Activated CD4-positive, alpha-beta T cell treated with anti-CD3 and anti-CD28 coated beads, Interleukin-2, amount 50 U/mL, for 24 hours (primary cell): Measurements from ENCODE around the gene TFE3.

ENCODE experiments used
- DNase-seq, 2 donors: peaks; one replicate each; pipeline ENCODE4 v3.0.0-alpha.2; 2020; ENCODE audit warnings: low read depth in 1 of 2, low spot score in 1 of 2

TFE3 gene

GRCh38 chrX:49043220-49043986 lies at the start of gene TFE3:
TFE3 (minus strand) TSS chrX:49043357; CDS start chrX:49043226, 131 bp downstream.
- peak; percentile 79 to 94 for DNase-seq

- no peak for DNase-seq
Observed at GRCh38 chrX:49089553-49089952, 46.4 kb upstream of the TFE3 start.

GRCh38 chrX:49082271-49082871 lies 39.2 kb upstream of the TFE3 start:
- no peak for DNase-seq

GRCh38 chrX:49079489-49080428 lies 36.6 kb upstream of the TFE3 start, which contains the start of gene WDR45:
WDR45 (minus strand) TSS chrX:49079887; CDS start chrX:49078095, 1,792 bp downstream.
- DNase-seq, result peak; percentile 33 to 49

GRCh38 chrX:49077941-49078340 lies 34.8 kb upstream of the TFE3 start:
- DNase-seq, result no peak

- DNase-seq, result no peak
Observed at GRCh38 chrX:49075347-49075746, 32.2 kb upstream of the TFE3 start.

GRCh38 chrX:49073601-49074575 lies 30.7 kb upstream of the TFE3 start, which contains the start of gene PRAF2:
PRAF2 (minus strand) TSS chrX:49074002; CDS start chrX:49073987, 15 bp downstream.
- peak; percentile 53 to 83 for DNase-seq

GRCh38 chrX:49072712-49073095 lies 29.5 kb upstream of the TFE3 start:
- DNase-seq, result no peak

- no peak for DNase-seq
Observed at GRCh38 chrX:49071877-49072711, 28.9 kb upstream of the TFE3 start.

- no peak for DNase-seq
Observed at GRCh38 chrX:49070988-49071387, 27.8 kb upstream of the TFE3 start.

- DNase-seq, result no peak
Observed at GRCh38 chrX:49069038-49069437, 25.9 kb upstream of the TFE3 start.

GRCh38 chrX:49067285-49068120 lies 24.3 kb upstream of the TFE3 start:
- no peak for DNase-seq

GRCh38 chrX:49066690-49067089 lies 23.5 kb upstream of the TFE3 start:
- no peak for DNase-seq

GRCh38 chrX:49066278-49066677 lies 23.1 kb upstream of the TFE3 start:
- no peak for DNase-seq

- no peak for DNase-seq
Observed at GRCh38 chrX:49064735-49065134, 21.6 kb upstream of the TFE3 start.

GRCh38 chrX:49064303-49064702 lies 21.1 kb upstream of the TFE3 start:
- no peak for DNase-seq

GRCh38 chrX:49063715-49064114 lies 20.6 kb upstream of the TFE3 start:
- DNase-seq, result no peak

- DNase-seq, result no peak
Observed at GRCh38 chrX:49061916-49062315, 18.8 kb upstream of the TFE3 start.

GRCh38 chrX:49061490-49061889 lies 18.3 kb upstream of the TFE3 start:
- no peak for DNase-seq
